ENCODE data around the gene FBLIM1.
A peak's percentile ranks its signal among the peaks of the same experiment; 100 is the strongest.
"Not testable (repeated sequence)": the region's sequence is repeated elsewhere in the genome, so short reads cannot be mapped to it uniquely, and the experiment has no call there.

Gene FBLIM1

DNA sequence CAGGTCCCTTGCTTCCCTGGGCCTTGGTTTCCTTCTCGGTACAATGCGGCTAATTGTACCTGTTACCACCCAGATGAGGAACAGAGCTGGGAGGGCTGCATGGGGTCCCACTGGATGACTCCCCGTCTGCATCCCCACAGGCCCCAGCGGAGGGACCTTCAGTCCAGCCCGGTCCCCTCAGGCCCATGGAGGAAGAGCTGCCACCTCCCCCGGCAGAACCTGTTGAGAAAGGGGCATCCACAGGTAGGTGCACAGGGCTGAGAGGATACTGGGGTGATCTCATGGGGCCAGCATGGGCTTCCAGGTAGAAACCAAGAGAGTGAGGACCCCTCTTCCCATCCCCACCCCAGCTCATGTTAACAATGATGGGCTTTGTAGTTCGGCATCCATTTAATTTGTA is 9.8 kb downstream of the FBLIM1 start:
- DNase-seq (ENCODE audit: low read depth), result no peak

GRCh38 chr1:15770313-15770962 is 11.8 kb downstream of the FBLIM1 start:
- no peak for DNase-seq (ENCODE audit: low read depth)

- no peak for DNase-seq (ENCODE audit: low read depth)
Measured at GRCh38 chr1:15771836-15772515, 13.4 kb downstream of the FBLIM1 start.

DNA sequence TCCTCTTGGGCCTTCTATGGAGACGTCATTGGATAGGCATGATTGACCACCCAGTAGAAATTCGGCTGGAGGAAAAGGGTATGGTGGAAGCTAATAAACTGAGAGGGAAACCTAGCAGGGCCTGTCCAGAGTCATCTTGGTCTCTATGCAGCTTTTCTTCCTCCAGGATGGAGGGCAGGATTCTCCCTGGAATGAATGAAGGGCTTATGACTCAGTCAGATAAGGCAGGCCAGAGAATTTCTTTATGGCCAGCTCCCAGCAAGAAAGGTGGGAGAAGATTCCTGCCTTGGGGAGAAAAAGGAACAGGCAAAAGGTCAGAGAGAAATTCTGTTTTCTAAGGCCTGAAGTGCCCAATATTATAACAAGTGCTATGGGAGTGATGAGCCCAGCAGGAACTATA is 17.1 kb downstream of the FBLIM1 start:
- no peak for DNase-seq (ENCODE audit: low read depth)

- DNase-seq (ENCODE audit: low read depth), result no peak
Measured at GRCh38 chr1:15777909-15778707, 19.5 kb downstream of the FBLIM1 start.

DNA sequence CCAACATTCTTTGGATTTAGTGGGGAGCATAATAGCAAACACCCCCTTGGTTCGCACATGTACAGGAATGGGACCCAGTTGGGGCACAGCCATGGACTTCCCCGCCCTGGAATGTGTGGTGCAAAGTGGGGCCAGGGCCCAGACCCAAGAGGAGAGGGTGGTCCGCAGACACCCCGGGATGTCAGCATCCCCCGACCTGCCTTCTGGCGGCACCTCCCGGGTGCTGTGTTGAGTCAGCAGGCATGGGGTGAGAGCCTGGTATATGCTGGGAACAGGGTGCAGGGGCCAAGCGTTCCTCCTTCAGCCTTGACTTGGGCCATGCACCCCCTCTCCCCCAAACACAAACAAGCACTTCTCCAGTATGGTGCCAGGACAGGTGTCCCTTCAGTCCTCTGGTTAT is 27.1 kb downstream of the FBLIM1 start:
- no peak for DNase-seq (ENCODE audit: low read depth)

GRCh38 chr1:15786581-15786980 is 28.0 kb downstream of the FBLIM1 start:
- no peak for DNase-seq (ENCODE audit: low read depth)

DNA sequence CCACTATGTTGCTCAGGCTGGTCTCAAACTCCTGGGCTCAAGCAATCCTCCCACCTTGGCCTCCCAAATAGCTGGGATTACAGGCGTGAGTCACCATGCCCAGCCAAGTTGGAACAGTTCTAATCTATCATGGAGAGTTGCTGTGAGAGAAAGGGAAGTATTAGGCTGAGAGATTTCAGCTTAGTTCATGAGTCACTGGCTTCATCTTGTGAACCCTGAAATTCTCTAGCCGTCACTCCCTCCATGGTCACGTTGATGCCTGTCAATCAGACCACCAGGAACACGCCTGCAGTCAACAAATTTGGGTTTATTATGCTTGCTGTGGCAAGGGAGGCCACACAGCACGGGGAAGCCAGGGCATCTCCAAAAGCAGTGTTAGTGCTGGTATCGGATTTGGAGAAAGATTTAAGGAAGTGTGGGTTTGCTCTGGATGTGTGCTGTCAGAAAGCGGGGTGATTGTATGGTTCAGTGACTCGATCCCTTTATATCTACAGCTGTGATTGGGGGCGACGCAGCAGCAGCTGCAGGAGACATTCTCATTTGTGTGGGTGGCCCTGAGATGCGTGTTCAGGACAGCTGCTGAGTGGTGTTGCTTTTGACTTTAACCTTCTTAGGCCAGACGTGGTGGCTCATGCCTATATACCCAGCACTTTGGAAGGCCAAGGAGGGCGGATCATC is 30.2 kb downstream of the FBLIM1 start:
- DNase-seq (ENCODE audit: low read depth), result no peak

DNA sequence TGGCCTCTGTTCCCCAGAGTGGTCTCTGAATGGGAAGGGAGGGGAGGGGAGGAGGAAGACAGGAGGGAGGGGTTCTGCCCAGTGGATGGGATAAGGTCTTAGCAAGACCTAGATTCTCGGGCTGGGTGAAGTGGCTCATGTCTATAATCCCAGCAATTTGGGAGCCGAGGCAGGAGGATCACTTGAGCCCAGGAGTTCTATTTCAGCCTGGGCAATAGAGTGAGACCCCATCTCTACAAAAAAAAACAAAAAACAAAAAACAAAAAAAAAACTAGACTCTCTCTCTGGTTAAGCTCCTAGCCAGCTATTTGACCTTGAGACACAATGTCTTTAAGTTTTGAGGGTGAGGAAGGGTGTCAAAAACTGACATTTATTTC is 37.5 kb downstream of the FBLIM1 start:
- no peak for DNase-seq (ENCODE audit: low read depth)

DNA sequence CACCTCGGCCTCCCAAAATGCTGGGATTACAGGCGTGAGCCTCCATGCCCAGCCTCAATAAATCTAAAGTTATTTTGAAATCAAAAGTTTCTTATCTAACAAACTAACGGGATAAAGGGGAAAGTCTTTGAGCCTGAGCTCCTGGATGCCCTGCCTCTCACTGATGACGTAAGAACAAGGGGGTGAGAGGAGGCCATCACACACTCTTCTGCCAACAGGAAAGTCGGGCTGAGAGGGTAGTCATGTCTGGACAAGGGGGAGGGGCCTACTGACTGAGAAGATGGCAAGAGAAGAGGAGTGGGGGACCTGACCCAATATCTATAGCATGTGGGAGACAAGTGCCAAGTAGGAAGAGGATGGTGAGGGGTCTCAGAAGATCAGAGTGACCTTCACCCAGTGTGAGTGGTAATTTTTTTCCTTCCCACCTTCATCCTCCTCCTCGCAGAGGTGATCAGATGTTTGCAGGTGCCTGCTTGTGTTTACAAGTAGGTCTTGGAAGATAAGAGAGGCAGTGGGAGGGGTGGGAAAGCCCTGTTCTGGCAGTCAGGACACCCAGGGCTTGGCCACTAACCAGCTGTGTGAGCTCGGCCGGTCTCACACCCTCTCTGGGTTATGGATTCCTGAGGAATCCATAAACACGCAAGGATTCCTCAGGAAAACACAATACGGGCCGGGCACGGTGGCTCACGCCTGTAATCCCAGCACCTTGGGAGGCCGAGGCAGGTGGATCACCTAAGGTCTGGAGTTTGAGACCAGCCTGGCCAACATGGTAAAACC is 39.2 kb downstream of the FBLIM1 start:
- no peak for DNase-seq (ENCODE audit: low read depth)

DNA sequence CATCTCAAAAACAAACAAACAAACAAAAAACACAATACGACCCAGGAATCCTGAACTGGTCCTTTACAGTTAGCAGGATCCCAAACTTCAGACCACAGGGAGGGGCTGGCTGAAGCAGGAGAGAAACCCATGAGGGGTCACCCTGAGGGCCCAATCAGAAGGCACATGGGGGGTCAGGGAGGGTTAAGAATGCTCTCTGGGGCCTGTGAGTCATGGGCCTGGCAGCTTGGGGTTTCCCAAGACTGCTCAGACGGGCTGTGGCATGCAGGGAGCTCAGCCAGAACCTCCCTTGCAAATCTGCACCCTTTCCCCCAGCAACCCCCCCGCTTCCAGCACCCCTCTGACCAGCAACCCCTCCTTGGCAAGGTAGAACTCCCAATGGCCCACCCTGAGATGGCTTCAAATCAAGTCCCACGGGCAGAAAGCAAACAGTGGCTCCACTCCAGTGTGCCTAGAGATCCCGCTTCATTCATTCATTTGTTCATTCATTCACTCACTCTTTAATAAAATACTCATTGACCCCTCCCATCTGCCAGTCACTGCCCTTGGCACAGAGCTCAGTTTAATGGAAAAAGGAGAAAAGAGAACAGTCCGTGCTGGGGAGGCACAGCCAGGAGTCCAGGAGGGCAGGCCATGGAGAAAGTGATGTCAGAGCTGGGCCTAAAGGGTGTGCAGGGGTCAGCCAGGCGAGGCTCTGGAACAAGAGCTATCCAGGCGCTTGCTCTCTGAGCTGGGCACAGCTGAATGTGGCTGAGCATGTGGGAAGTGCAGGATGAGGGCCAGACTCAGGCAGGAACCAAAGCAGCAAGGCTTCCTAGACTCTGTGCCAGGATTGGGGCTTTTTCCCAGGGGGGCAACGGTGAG is 40.6 kb downstream of the FBLIM1 start:
- peak; percentile 99 for DNase-seq (ENCODE audit: low read depth)

DNA sequence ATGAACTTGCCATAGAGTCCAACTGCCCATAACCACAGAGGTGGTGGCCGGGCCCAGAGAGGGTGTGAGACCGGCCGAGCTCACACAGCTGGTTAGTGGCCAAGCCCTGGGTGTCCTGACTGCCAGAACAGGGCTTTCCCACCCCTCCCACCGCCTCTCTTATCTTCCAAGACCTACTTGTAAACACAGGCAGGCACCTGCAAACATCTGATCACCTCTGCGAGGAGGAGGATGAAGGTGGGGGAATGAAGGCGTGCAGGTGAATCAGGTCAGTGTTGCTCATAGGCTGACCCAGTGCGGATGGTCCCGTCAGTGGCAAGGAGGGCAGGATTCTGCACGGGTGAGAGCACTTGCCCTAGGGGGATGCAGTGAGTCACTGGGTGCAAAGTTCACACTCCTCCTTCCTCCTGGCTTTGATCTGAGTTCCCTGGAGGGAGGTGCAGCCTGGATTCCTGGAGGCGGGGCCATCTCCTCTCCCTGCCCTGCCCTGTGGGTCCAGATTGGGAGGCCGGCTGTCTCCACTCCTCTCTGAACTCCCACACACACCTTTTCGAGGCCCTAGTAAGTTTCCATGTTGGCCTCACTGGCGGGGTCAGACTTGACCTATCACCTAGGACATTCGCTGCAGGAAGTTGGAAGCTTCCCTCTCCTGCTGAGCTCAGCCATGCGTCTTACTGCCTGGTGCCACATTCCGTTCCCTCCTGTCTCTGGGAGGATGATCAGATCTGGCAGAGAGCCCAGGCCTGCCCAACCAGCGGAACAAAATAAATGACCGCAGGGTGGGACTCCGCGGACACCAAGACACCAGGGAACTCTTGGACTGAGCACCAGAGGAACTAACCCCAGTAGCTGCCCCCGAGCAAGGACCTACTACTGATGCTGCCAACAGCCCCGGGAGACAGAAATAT is 41.6 kb downstream of the FBLIM1 start:
- DNase-seq (ENCODE audit: low read depth), result peak; percentile 89

GRCh38 chr1:15802234-15802965 is 43.8 kb downstream of the FBLIM1 start:
- DNase-seq (ENCODE audit: low read depth), result no peak

DNA sequence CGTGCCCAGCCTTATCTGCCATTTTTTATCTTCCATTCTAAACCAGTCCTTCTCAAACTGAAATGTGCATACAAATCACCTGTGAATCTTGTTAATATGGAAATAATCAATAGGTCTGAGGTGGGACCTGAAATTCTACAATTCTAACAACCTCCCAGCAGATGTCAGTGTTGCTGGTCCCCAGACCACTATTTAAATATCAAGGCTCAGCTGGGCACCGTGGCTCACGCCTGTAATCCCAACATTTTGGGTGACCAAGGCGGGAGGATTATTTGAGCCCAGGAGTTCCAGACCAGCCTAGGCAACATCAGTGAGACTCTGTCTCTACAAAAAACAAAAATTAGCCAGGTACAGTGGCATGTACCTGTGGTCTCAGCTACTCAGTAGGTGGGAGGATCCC is 44.8 kb downstream of the FBLIM1 start:
- no peak for DNase-seq (ENCODE audit: low read depth)

DNA sequence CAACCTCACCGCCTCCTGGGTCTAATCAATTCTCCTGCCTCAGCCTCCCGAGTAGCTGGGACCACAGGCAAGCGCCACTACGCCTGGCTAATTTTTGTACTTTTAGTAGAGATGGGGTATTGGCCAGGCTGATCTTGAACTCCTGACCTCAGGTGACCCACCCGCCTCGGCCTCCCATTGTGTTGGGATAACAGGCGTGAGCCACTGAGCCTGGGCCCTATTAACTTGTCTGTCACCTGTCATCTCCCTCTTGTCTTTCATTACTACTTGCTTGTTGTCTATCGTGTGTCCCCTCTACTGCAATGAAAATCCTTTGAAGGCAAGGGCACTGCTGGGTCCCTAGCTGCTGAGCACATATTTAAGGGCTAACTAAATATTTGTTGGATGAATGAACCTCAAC is 45.5 kb downstream of the FBLIM1 start:
- no peak for DNase-seq (ENCODE audit: low read depth)

- peak; percentile 14 for DNase-seq (ENCODE audit: low read depth)
Measured at GRCh38 chr1:15807121-15807520, 48.5 kb downstream of the FBLIM1 start.

DNA sequence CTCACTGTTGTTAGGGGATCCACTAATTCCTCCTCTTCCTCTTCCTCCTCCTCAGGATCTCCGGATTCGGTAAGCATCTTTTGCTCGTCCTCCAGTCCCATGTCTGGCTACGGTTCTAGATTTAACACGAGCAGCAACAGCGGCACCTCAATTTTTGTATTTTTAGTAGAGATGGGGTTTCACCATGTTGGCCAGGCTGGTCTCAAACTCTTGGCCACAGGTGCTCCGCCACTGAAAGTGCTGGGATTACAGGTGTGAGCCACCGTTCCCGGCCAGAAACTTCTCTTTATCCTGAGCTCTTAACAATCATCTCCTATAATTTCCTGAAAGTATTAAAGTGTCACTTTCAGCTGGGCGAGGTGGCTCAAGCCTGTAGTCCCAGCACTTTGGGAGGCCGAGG is 49.0 kb downstream of the FBLIM1 start, which contains the start of gene UQCRHL:
UQCRHL (minus strand) TSS at position 101 of the 400 bp plus-strand sequence; CDS start at position 101, 0 bp downstream.
- not testable (repeated sequence) for DNase-seq (ENCODE audit: low read depth)

DNA sequence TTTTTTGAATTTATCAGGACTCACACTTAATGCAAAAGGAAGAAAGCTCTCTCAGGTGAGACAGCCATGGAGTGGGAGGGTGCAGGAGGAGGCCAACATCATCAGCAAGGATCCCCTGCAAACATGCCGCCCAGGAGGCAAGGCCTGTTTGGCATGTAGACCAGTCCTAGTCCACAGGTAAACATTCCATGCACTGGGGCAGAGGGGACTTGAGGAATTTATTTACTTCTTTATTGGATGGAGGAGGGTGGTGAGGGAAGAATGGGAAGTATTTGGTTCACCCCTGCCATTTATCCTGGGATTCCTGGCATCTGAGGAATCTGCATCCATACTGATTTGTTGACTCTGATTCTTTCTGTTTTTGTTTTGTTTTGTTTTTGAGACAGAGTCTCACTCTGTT is 50.4 kb downstream of the FBLIM1 start:
- no peak for DNase-seq (ENCODE audit: low read depth)

GRCh38 chr1:15810073-15810472 is 51.5 kb downstream of the FBLIM1 start:
- DNase-seq (ENCODE audit: low read depth), result peak; percentile 79
